Tibial nerve (tissue), 4 donors: ENCODE data around the gene AGAP3.

ENCODE experiments used
- CTCF ChIP-seq, 5 experiments: fragments of 200-600 bp in 3 of 5; fragments of 450-650 bp in 2 of 5; sonication (generic) in 3 of 5; IDR thresholded peaks; one replicate each; pipeline ENCODE4 v1.5.1; 2016 to 2019; ENCODE audit warnings: antibody characterized with exemption in 5 of 5, mild to moderate bottlenecking in 3 of 5, moderate library complexity in 2 of 5
- EP300 ChIP-seq, 2 donors: sonication (generic); formaldehyde crosslinking; IDR thresholded peaks; one replicate each; pipeline ENCODE4 v1.6.1; 2017; ENCODE audit warnings: antibody characterized with exemption in 2 of 2, mild to moderate bottlenecking in 1 of 2

DNA sequence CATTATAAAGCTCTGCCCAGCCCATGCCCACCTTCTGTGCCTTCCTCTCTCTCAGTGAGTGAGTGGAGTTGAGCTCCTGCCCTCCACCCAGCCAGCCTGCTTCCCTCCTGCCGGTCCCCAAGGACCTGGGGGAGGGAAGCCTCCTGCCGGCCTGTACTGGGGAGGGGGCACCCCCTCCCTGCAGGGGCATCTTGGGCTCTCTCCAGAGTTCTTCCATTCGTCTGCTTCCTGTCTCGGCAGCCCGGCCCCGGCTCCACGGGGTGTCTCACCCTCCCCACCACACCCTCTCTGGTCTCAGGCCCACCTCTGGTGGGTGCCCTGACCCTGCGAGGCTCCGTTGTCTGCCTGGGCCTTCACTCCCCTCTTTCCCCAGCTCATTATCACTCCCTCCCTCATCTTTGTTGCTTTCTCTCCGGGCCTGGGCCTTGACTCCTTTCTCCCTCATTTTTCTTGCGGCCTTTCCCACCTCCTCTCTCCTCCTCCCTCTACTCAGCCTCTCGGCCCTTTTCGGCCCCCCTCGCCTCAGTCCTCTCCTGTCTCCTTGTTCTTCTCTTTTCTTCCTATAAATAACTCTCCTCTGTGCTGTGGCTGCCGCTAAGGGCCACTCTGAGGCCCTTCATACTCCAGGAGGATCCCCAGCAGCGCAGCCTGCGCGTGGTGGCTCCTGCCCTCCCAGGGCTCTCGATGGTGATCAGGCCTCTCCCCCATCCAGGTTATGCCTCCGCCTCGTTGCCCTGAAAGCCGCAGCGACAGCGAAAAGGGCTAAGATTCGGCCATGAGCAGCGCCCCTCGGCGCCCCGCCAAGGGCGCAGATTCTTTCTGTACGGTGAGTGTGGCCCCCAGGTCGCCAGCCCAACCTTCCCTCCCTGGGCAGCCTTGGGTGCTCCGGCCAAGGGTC, 24.8 kb upstream of the AGAP3 start:
- no peak for TF ChIP-seq CTCF (IDR thresholded peaks at IDR 0.05)
- TF ChIP-seq EP300 (IDR thresholded peaks at IDR 0.05), result no peak
